IMR-90 (cell line): ENCODE measurements around the gene WEE2. TPM values are rescaled to one million over a fixed set of nuclear protein-coding genes. Genes with fewer than 3 reads are reported as not detected.

ENCODE experiments used
- ATAC-seq: fragments of 200-7000 bp; cut with Tn5 transposase; 2 replicates; pipeline ENCODE4 v1.9.1; 2020; ENCODE audit warnings: low read depth, mild to moderate bottlenecking, moderate library complexity
- BruUV-seq: library from RNA; stranded (reverse); fragments of 400-500 nt; replicated peaks from 2 replicates; lab custom pipeline; 2021; lab: Mats Ljungman, UMichigan
- CTCF ChIA-PET: fragments of 300-600 bp; formaldehyde crosslinking; extraction: SDS; loops from one replicate; lab custom pipeline; 2021; ENCODE audit warnings: antibody characterized with exemption; lab: Yijun Ruan, JAX
- POLR2A ChIA-PET: fragments of 300-600 bp; sonication (Branson Sonifier 250); formaldehyde crosslinking; loops from one replicate; lab custom pipeline; 2022; ENCODE audit warnings: antibody characterized with exemption; ENCODE audit not compliant: unreplicated experiment; lab: Charles Lee
- DNase-seq: peaks from one replicate; pipeline ENCODE4 v3.0.0; 2013
- H2AFZ ChIP-seq: replicated peaks from 2 replicates; pipeline ENCODE3; 2013; ENCODE audit warnings: low read length, mild to moderate bottlenecking; ENCODE audit not compliant: poor library complexity
- H2AK5ac ChIP-seq: 2 replicates; pipeline ENCODE4 v1.6.1; 2013; ENCODE audit warnings: low read depth, low read length, inconsistent platforms
- H2AK9ac ChIP-seq: replicated peaks from 2 replicates; pipeline ENCODE3; 2013; ENCODE audit warnings: mild to moderate bottlenecking, low read depth, low read length, moderate library complexity; ENCODE audit not compliant: poor library complexity
- H2BK120ac ChIP-seq: 2 replicates; pipeline ENCODE4 v1.6.1; 2013; ENCODE audit warnings: low read depth, low read length, inconsistent platforms
- H2BK15ac ChIP-seq: 3 replicates; pipeline ENCODE4 v1.6.1; 2013; ENCODE audit warnings: low read depth, low read length, inconsistent platforms
- H2BK20ac ChIP-seq: 2 replicates; pipeline ENCODE4 v1.6.1; 2013; ENCODE audit warnings: low read depth, mild to moderate bottlenecking, inconsistent platforms, low read length, moderate library complexity
- H2BK5ac ChIP-seq: 2 replicates; pipeline ENCODE4 v1.6.1; 2013; ENCODE audit warnings: mild to moderate bottlenecking, low read depth, low read length, inconsistent platforms; ENCODE audit not compliant: poor library complexity, severe bottlenecking
- H3K14ac ChIP-seq: replicated peaks from 2 replicates; pipeline ENCODE4 v1.6.1; 2013; ENCODE audit warnings: low read depth, low read length, inconsistent platforms
- H3K18ac ChIP-seq: 2 replicates; pipeline ENCODE4 v1.6.1; 2013; ENCODE audit warnings: low read depth, low read length, control low read depth
- H3K23ac ChIP-seq: 2 replicates; pipeline ENCODE4 v1.6.1; 2013; ENCODE audit warnings: low read depth, low read length, inconsistent platforms
- H3K27ac ChIP-seq: 2 replicates; pipeline ENCODE4 v1.5.1; 2013; ENCODE audit warnings: mild to moderate bottlenecking, control low read depth, low read length; ENCODE audit not compliant: insufficient read depth
- H3K27me3 ChIP-seq: 2 replicates; pipeline ENCODE4 v1.6.1; 2013; ENCODE audit warnings: low read length; ENCODE audit not compliant: control insufficient read depth, insufficient read depth
- H3K36me3 ChIP-seq: 2 replicates; pipeline ENCODE4 v1.6.1; 2013; ENCODE audit warnings: low read length, mixed read lengths; ENCODE audit not compliant: control insufficient read depth, insufficient read depth
- H3K4ac ChIP-seq: 2 replicates; pipeline ENCODE4 v1.6.1; 2013; ENCODE audit warnings: low read depth, low read length, inconsistent platforms
- H3K4me1 ChIP-seq: 2 replicates; pipeline ENCODE4 v1.6.1; 2013; ENCODE audit warnings: low read length, mixed read lengths; ENCODE audit not compliant: control insufficient read depth, insufficient read depth
- H3K4me2 ChIP-seq: 2 replicates; pipeline ENCODE4 v1.6.1; 2013; ENCODE audit warnings: low read depth, mild to moderate bottlenecking, control low read depth, low read length, moderate library complexity
- H3K4me3 ChIP-seq: 2 replicates; pipeline ENCODE4 v1.5.1; 2013; ENCODE audit warnings: low read depth, mild to moderate bottlenecking, control low read depth, low read length, moderate library complexity; ENCODE audit not compliant: insufficient read depth
- H3K56ac ChIP-seq: 2 replicates; pipeline ENCODE4 v1.6.1; 2013; ENCODE audit warnings: low read length, inconsistent platforms; ENCODE audit not compliant: insufficient read depth; ENCODE audit errors: extremely low read depth
- H3K79me1 ChIP-seq, 2 experiments: 2 replicates each; pipeline ENCODE4 v1.6.1; 2013; ENCODE audit warnings: low read length in 2 of 2, inconsistent platforms in 1 of 2, low read depth in 1 of 2
- H3K9ac ChIP-seq: 2 replicates; pipeline ENCODE4 v1.6.1; 2013; ENCODE audit warnings: low read depth, low read length, control low read depth
- H3K9me1 ChIP-seq: 2 replicates; pipeline ENCODE4 v1.6.1; 2013; ENCODE audit warnings: low read length, inconsistent platforms; ENCODE audit not compliant: insufficient read depth
- H3K9me3 ChIP-seq: 2 replicates; pipeline ENCODE4 v1.6.1; 2013; ENCODE audit warnings: low read length; ENCODE audit not compliant: control insufficient read depth, insufficient read depth
- H4K20me1 ChIP-seq: 2 replicates; pipeline ENCODE4 v1.6.1; 2013; ENCODE audit warnings: low read length, inconsistent platforms; ENCODE audit not compliant: insufficient read depth
- H4K5ac ChIP-seq: 2 replicates; pipeline ENCODE4 v1.6.1; 2013; ENCODE audit warnings: mild to moderate bottlenecking, low read depth, low read length, control low read depth
- H4K8ac ChIP-seq, 2 experiments: 2 replicates each; pipeline ENCODE4 v1.6.1; 2013; ENCODE audit warnings: low read depth in 2 of 2, low read length in 2 of 2, control low read depth in 1 of 2, inconsistent platforms in 1 of 2
- H4K91ac ChIP-seq: 2 replicates; pipeline ENCODE4 v1.6.1; 2013; ENCODE audit warnings: low read depth, low read length, inconsistent platforms; ENCODE audit not compliant: insufficient read depth
- CEBPB ChIP-seq: IDR thresholded peaks from 2 replicates; pipeline ENCODE4 v1.6.1; 2012; ENCODE audit warnings: low read depth, low read length, improper control_type of control experiment
- CHD1 ChIP-seq: IDR thresholded peaks from 2 replicates; pipeline ENCODE4 v1.6.1; 2012; ENCODE audit warnings: low read depth, low read length, improper control_type of control experiment
- CTCF ChIP-seq: conservative IDR thresholded peaks from 2 replicates; pipeline ENCODE4 v1.5.1; 2012; ENCODE audit warnings: mild to moderate bottlenecking, low read depth, low read length, improper control_type of control experiment
- MAZ ChIP-seq: IDR thresholded peaks from 2 replicates; pipeline ENCODE4 v1.6.1; 2012; ENCODE audit warnings: low read depth, mild to moderate bottlenecking, low read length, improper control_type of control experiment, moderate library complexity, borderline replicate concordance
- MXI1 ChIP-seq: IDR thresholded peaks from 2 replicates; pipeline ENCODE4 v1.6.1; 2012; ENCODE audit warnings: low read depth, mild to moderate bottlenecking, low read length, moderate library complexity, borderline replicate concordance
- RAD21 ChIP-seq: IDR thresholded peaks from 2 replicates; pipeline ENCODE4 v1.6.1; 2012; ENCODE audit warnings: low read length, improper control_type of control experiment
- RCOR1 ChIP-seq: IDR thresholded peaks from 2 replicates; pipeline ENCODE4 v1.6.1; 2012; ENCODE audit warnings: mild to moderate bottlenecking, low read length, improper control_type of control experiment; ENCODE audit not compliant: insufficient replicate concordance
- SMC3 ChIP-seq: fragments of 150-350 bp; IDR thresholded peaks from 2 replicates; pipeline ENCODE4 v1.6.1; 2016; ENCODE audit warnings: low read depth, mild to moderate bottlenecking, antibody characterized with exemption, low read length, moderate library complexity
- USF2 ChIP-seq: fragments of 150-350 bp; IDR thresholded peaks from 2 replicates; pipeline ENCODE4 v1.6.1; 2017; ENCODE audit warnings: mild to moderate bottlenecking, antibody characterized with exemption, low read length, low read depth
- WGBS, 2 experiments: methylation state at CpG; one replicate each; pipeline versions ENCODE4 v1.1.5 to v1.1.7; 2013; ENCODE audit warnings: missing lambda C conversion rate in 2 of 2; ENCODE audit not compliant: insufficient read length in 1 of 2; ENCODE audit errors: extremely low coverage in 2 of 2; 5-methylcytosine and 5-hydroxymethylcytosine counted together
- dilution Hi-C: fragments of 300-500 bp; cut with HindIII; formaldehyde crosslinking; loops from one replicate; pipeline ENCODE4 v1.14.3; 2018; ENCODE audit warnings: low sequenced_read_pairs; ENCODE audit not compliant: unreplicated experiment
- in situ Hi-C: fragments of 300-500 bp; cut with MboI; formaldehyde crosslinking; loops from 3 replicates; pipeline ENCODE4 v1.14.3; 2019; ENCODE audit warnings: low sequenced_read_pairs, inconsistent platforms, mixed read lengths
- intact Hi-C: fragments of 100-400 bp; cut with micrococcal nuclease; formaldehyde crosslinking; loops from 2 replicates; pipeline ENCODE4 v1.10.0; 2022
- polyA plus RNA-seq, 3 experiments: library from polyadenylated mRNA; depleted of rRNA; stranded (reverse); fragments of >200 nt; gene quantifications; 2 replicates each; pipeline ENCODE4 v1.2.3, GENCODE V29; 2012; ENCODE audit warnings: low replicate concordance in 1 of 3
- total RNA-seq: library from RNA; depleted of rRNA; stranded (reverse); fragments of >200 nt; gene quantifications from 2 replicates; pipeline ENCODE4 v1.2.3, GENCODE V29; 2012
- TF ChIP-seq, protein P1 (sequence below): fragments of 150-350 bp; IDR thresholded peaks from 2 replicates; pipeline ENCODE4 v1.6.1; 2016; ENCODE audit warnings: low read depth, mild to moderate bottlenecking, low read length, moderate library complexity, borderline replicate concordance

WEE2 gene
- total and polyA plus RNA-seq, 2 of the 4 experiments (the other 2 are of a cell fraction), result not detected

DNA sequence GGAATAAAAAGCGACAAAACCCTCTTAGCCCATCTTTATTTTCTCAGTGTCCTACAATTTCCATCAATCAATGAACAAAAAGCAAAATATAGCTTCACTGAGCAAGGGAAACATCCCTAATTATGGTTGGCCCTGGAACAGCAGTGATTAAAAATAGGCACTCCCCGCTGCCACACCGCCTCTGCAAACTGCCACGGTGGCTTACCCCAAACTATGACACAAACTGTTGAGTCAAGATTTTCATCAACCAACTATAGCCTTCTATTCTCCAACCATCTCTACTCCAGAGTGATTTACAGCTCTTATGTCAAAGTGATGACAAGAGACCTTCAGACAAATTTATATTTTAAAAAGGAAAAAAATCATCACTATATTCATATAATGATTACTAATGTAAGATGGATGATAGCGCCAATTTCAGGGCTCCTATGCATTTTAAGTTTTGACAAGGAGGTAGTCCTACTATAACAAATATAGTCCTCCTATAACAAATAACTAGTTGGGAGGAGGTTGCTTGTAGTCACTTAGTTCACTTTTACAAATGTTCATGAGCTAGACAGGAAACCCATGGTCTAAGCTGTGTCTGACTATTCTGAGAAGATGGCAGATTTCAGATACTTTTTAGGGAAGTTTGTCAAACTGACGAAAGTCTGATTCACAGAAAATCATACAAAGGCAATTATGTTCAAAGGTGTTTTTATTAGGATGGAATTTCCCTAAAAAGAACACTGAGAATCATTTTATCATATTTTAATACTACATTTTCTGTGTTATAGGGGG lies 32.5 kb upstream of the WEE2 start:
- Histone ChIP-seq H2BK15ac (no peak overlapping the region), H3K36me3 (peaks cover 3% of the 10 kb centered on the region; the same call in 1 of the 2 replicates), H3K27ac (no peak overlapping the region), H2BK5ac (no peak overlapping the region), H3K23ac (no peak overlapping the region), H4K8ac (no peak overlapping the region), H3K56ac (no peak overlapping the region), H3K9ac (no peak overlapping the region), H2BK120ac (no peak overlapping the region), H2BK20ac (no peak overlapping the region), H4K5ac (no peak overlapping the region), H4K91ac (no peak overlapping the region), H3K9me3 (no peaks in the 10 kb centered on the region), H3K4me1 (no peaks in the 10 kb centered on the region), H3K9me1 (no peaks in the 10 kb centered on the region), H3K18ac (no peak overlapping the region), H2AK5ac (no peak overlapping the region), H3K79me1 (no peaks in the 10 kb centered on the region), H3K4me3 (no peak overlapping the region), H4K20me1 (no peaks in the 10 kb centered on the region), H3K4me2 (no peak overlapping the region), H3K27me3 (no peaks in the 10 kb centered on the region), H3K4ac (no peak overlapping the region), H3K14ac (no peak overlapping the region), H2AK9ac (no peak overlapping the region), H2AFZ (no peak overlapping the region)
- in situ Hi-C loops, result no loop called here
- no TSS peak for BruUV-seq
- dilution Hi-C loops, result no loop called here
- ChIA-PET CTCF (no interaction called here), POLR2A (no interaction called here)
- TF ChIP-seq CHD1, result no peak
- TF ChIP-seq MAZ, result no peak
- TF ChIP-seq CTCF, result no peak
- TF ChIP-seq MXI1, result no peak
- TF ChIP-seq RAD21, result no peak
- TF ChIP-seq SMC3, result no peak
- TF ChIP-seq RCOR1, result no peak
- no peak for TF ChIP-seq CEBPB
- TF ChIP-seq, protein P1, sequence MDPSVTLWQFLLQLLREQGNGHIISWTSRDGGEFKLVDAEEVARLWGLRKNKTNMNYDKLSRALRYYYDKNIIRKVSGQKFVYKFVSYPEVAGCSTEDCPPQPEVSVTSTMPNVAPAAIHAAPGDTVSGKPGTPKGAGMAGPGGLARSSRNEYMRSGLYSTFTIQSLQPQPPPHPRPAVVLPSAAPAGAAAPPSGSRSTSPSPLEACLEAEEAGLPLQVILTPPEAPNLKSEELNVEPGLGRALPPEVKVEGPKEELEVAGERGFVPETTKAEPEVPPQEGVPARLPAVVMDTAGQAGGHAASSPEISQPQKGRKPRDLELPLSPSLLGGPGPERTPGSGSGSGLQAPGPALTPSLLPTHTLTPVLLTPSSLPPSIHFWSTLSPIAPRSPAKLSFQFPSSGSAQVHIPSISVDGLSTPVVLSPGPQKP, result no peak
- TF ChIP-seq USF2, result no peak
- ATAC-seq, result no peak
- 94% methylated on average over 3 of the region's 6 CpGs; no CpG with 5 or more reads in 1 of the 2 experiments for WGBS, 2 experiments
- intact Hi-C loops, result no loop called here
- no peak for DNase-seq
